ENCODE results near the gene NBAS.

GRCh38 chr2:15563227-15564100 is 2.3 kb upstream of the NBAS start:
- TF ChIP-seq TAF1 (IDR thresholded peaks at IDR 0.05; ENCODE audit: borderline replicate concordance, low read depth, low read length) (no peak), POLR2A (IDR thresholded peaks at IDR 0.05; ENCODE audit: low read depth, low read length) (no peak), POLR2AphosphoS5 (IDR thresholded peaks at IDR 0.05; ENCODE audit: low read depth, low read length) (no peak)

All from GM12892 (cell line).